Fibroblast of the conjunctiva (primary cell): Measurements from ENCODE around the gene SERPINB1.
"Not testable (repeated sequence)": the region's sequence is repeated elsewhere in the genome, so short reads cannot be mapped to it uniquely, and the experiment has no call there.

Experiments used
- DNase-seq: peaks from one replicate; pipeline ENCODE4 v3.0.0-alpha.2; 2010; ENCODE audit warnings: low read depth

Gene SERPINB1

GRCh38 chr6:2812695-2813094 lies 29.0 kb downstream of the SERPINB1 start:
- no peak for DNase-seq

GRCh38 chr6:2810092-2810671 lies 31.5 kb downstream of the SERPINB1 start:
- no peak for DNase-seq

GRCh38 chr6:2809015-2809414 lies 32.6 kb downstream of the SERPINB1 start:
- DNase-seq, result no peak

- no peak for DNase-seq
Observed at GRCh38 chr6:2807342-2808090, 34.1 kb downstream of the SERPINB1 start.

GRCh38 chr6:2806644-2807043 lies 35.0 kb downstream of the SERPINB1 start:
- no peak for DNase-seq

- no peak for DNase-seq
Observed at GRCh38 chr6:2805031-2805430, 36.6 kb downstream of the SERPINB1 start.

- no peak for DNase-seq
Observed at GRCh38 chr6:2804516-2804915, 37.1 kb downstream of the SERPINB1 start.

GRCh38 chr6:2803731-2804429 lies 37.8 kb downstream of the SERPINB1 start:
- no peak for DNase-seq

- DNase-seq, result no peak
Observed at GRCh38 chr6:2802521-2803060, 39.1 kb downstream of the SERPINB1 start.

GRCh38 chr6:2801687-2802086 lies 40.0 kb downstream of the SERPINB1 start:
- DNase-seq, result not testable (repeated sequence)

GRCh38 chr6:2800552-2801316 lies 40.9 kb downstream of the SERPINB1 start:
- DNase-seq, result no peak

GRCh38 chr6:2799936-2800527 lies 41.6 kb downstream of the SERPINB1 start:
- DNase-seq, result no peak

- DNase-seq, result no peak
Observed at GRCh38 chr6:2798586-2799134, 43.0 kb downstream of the SERPINB1 start.

GRCh38 chr6:2797564-2798031 lies 44.1 kb downstream of the SERPINB1 start:
- DNase-seq, result no peak

- no peak for DNase-seq
Observed at GRCh38 chr6:2796861-2797260, 44.8 kb downstream of the SERPINB1 start.

GRCh38 chr6:2795956-2796355 lies 45.7 kb downstream of the SERPINB1 start:
- DNase-seq, result no peak

GRCh38 chr6:2795162-2795561 lies 46.5 kb downstream of the SERPINB1 start:
- no peak for DNase-seq

- DNase-seq, result no peak
Observed at GRCh38 chr6:2794171-2794730, 47.4 kb downstream of the SERPINB1 start.

GRCh38 chr6:2793534-2794151 lies 48.0 kb downstream of the SERPINB1 start:
- DNase-seq, result no peak

GRCh38 chr6:2792330-2793110 lies 49.1 kb downstream of the SERPINB1 start:
- DNase-seq, result no peak
